Measurements from ENCODE around the gene GPR85. TPM values are rescaled to one million over a fixed set of nuclear protein-coding genes. Genes with fewer than 3 reads are reported as not detected.

Gene GPR85
- total RNA-seq, 2 donors from 2014 or later: 2.0 to 2.3 TPM

GRCh38 chr7:113100121-113100603 lies 13.5 kb upstream of the GPR85 start:
- no peak for TF ChIP-seq CTCF (IDR thresholded peaks at IDR 0.05)
- H3K36me3 ChIP-seq: no peaks in the 10 kb centered on the region
- H3K9me3 ChIP-seq: no peaks in the 10 kb centered on the region
- H3K4me1 ChIP-seq: no peaks in the 10 kb centered on the region
- H3K27me3 ChIP-seq: no peaks in the 10 kb centered on the region
- no peak overlapping the region for H3K4me3 ChIP-seq
- H3K27ac ChIP-seq: peak overlapping the region in 1 of 2 donors; percentile 36
- DNase-seq (ENCODE audit: low spot score): no peak

DNA sequence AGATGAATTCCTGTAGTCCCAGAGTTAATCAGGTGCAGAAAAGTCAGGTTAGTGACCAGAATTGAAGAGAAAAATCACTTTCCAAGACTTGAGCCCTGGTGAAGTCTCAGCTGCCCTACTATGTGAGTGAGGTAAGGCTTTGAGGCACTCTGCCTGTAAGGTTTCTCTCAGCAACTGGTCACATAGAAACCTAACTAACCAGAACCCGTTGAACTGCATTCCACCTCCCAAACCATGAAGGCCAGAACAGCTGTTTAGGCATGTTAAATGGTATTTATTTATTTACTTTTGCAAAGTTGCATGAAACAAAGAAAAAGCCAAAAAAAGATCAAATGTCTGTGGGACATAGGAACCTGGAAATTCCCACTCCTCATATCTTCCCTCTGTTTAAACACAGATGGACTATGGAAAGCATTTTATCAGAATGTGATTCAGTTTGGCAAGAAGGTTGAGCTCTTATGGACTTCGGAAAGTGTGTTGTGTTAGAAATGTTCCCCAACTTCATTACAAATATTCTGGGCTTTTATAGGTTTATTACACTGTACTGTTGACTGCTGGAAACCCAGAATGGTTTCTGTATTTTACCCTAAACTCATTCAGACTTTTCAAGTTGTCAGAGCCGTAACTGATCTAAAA lies 12.8 kb upstream of the GPR85 start:
- Histone ChIP-seq H3K27ac (peak overlapping the region in 1 of 2 donors; percentile 36), H3K4me3 (no peak overlapping the region)

DNA sequence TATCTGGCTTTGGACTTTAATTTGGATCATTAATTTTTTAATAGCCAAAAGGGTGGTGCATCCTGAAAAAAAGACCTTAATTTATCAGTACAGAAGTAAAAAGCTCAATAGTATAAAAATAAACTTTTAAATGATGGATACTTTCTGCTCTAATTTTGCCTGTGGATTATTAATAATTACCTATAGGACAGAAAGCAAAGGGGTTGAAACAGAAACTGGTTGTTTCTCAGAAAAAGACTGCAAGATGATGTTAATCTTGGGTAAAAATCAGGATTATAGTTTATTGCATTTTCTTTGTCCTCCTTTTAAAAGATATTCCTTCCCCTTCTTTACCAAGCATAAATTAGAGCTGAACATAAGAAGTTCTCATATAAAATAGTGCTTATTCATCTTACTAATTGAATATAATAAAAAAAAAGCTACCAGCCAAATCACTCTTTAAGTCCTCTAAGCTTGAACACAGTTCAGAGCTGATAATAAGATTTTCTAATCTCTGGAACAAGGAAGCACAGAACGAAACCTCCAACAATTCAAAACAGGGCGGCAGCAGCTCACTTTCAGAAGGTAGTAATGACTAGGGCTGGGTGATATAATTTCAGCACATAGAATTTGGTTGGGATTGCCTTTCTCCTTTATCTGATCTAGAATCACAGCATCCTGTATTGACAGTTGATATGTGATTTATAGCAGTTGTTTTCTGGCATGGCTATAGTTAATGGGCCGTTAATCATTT lies 8.1 kb upstream of the GPR85 start:
- H3K4me3 ChIP-seq: no peak overlapping the region
- H3K27me3 ChIP-seq: no peaks in the 10 kb centered on the region
- DNase-seq (ENCODE audit: low spot score): no peak
- no peaks in the 10 kb centered on the region for H3K9me3 ChIP-seq
- H3K27ac ChIP-seq: no peak overlapping the region
- TF ChIP-seq CTCF (IDR thresholded peaks at IDR 0.05): no peak
- H3K36me3 ChIP-seq: no peaks in the 10 kb centered on the region
- no peaks in the 10 kb centered on the region for H3K4me1 ChIP-seq

More for the DNA sequence above, 12.8 kb upstream of the GPR85 start:
- TF ChIP-seq CTCF (IDR thresholded peaks at IDR 0.05): no peak
- DNase-seq (ENCODE audit: low spot score): no peak
- no peaks in the 10 kb centered on the region for H3K4me1 ChIP-seq
- no peaks in the 10 kb centered on the region for H3K9me3 ChIP-seq
- no peaks in the 10 kb centered on the region for H3K27me3 ChIP-seq
- H3K36me3 ChIP-seq: no peaks in the 10 kb centered on the region

DNA sequence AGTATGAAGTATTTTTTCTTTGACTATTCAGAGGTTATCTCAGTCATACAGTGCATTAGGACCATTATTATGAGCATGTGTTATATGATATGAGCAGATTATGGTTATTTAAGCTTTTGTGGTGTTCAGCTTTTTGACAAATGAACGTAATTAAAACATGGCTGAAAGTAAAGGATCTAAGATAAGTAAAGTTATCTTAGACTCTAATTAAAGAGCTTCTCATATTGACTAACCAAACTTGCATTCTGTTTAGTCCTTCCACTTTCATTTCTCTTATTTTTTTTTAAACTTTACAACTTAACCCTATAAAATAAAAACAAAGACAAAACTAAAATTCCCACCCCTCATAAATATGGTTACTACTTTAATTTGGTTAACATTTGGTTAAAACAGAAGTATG lies 6.9 kb upstream of the GPR85 start:
- Histone ChIP-seq H3K27ac (no peak overlapping the region), H3K36me3 (no peaks in the 10 kb centered on the region), H3K4me1 (no peaks in the 10 kb centered on the region), H3K9me3 (no peaks in the 10 kb centered on the region), H3K4me3 (no peak overlapping the region), H3K27me3 (no peaks in the 10 kb centered on the region)
- no peak for TF ChIP-seq CTCF (IDR thresholded peaks at IDR 0.05)
- no peak for DNase-seq (ENCODE audit: low spot score)

DNA sequence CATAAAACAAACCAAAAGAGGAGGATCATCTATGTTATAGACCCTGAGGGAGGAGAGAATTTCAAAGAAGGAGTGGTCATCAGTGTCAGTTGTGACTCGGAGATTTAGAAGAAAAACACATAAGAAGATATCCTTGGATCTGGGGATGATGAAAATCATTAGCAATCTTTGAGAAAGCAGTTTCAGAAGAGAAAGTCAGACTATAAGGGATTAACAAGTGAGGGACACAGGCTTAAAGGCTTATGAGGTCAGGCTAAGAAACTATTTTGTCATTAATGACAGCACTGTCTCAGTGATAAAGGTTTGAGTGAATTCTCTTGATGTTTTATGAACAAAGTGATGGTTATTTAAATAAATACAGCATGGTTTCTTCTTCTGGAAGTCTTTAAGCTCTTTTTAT lies 6.1 kb upstream of the GPR85 start:
- Histone ChIP-seq H3K36me3 (no peaks in the 10 kb centered on the region), H3K4me1 (no peaks in the 10 kb centered on the region), H3K27ac (no peak overlapping the region), H3K27me3 (no peaks in the 10 kb centered on the region), H3K9me3 (no peaks in the 10 kb centered on the region), H3K4me3 (no peak overlapping the region)
- DNase-seq (ENCODE audit: low spot score): no peak
- no peak for TF ChIP-seq CTCF (IDR thresholded peaks at IDR 0.05)

All from right atrium auricular region (tissue), 2 donors.